GM12878 (cell line): ENCODE data around the gene BCAT1. TPM values are rescaled to one million over a fixed set of nuclear protein-coding genes. Genes with fewer than 3 reads are reported as not detected.

Experiments used
- ATAC-seq: fragments of 200-7000 bp; cut with Tn5 transposase; 3 replicates; pipeline ENCODE4 v1.9.1; 2020; ENCODE audit warnings: mild to moderate bottlenecking, moderate library complexity
- BruUV-seq: library from RNA; stranded (reverse); fragments of 400-500 nt; replicated peaks from 2 replicates; lab custom pipeline; 2021; lab: Mats Ljungman, UMichigan
- CTCF ChIA-PET: fragments of 300-600 bp; sonication (Branson Sonifier 250); formaldehyde crosslinking; extraction: SDS; loops from one replicate; lab custom pipeline; 2021; ENCODE audit warnings: inconsistent platforms; lab: Yijun Ruan, JAX
- POLR2A ChIA-PET: fragments of 350-600 bp; formaldehyde crosslinking; extraction: SDS; loops from one replicate; lab custom pipeline; 2021; ENCODE audit warnings: inconsistent platforms; lab: Charles Lee
- RAD21 ChIA-PET: fragments of 300-600 bp; sonication (Branson Sonifier 250); formaldehyde crosslinking; loops from one replicate; lab custom pipeline; 2023; ENCODE audit warnings: antibody characterized with exemption; ENCODE audit not compliant: unreplicated experiment; lab: Charles Lee
- SMC1A ChIA-PET: fragments of 300-600 bp; sonication (Branson Sonifier 250); formaldehyde crosslinking; loops from one replicate; lab custom pipeline; 2023; ENCODE audit not compliant: unreplicated experiment, uncharacterized antibody; lab: Charles Lee
- DNase-seq: peaks from one replicate; pipeline ENCODE4 v3.0.0-alpha.2; 2011; ENCODE audit warnings: low read depth, low spot score
- FAIRE-seq: peaks from 3 replicates; lab custom pipeline; 2011; peaks lifted over from hg19 to GRCh38; lab: Jason Lieb, UNC
- H2AFZ ChIP-seq: 2 replicates; pipeline ENCODE4 v1.6.0; 2011; ENCODE audit warnings: low read depth, low read length, control low read depth; ENCODE audit not compliant: control insufficient read depth
- H3K27ac ChIP-seq: 2 replicates; pipeline ENCODE4 v1.5.1; 2011; ENCODE audit warnings: control low read depth; ENCODE audit not compliant: control insufficient read depth, insufficient read depth
- H3K27me3 ChIP-seq, 2 experiments: replicated peaks in 1 of 2; 2 replicates each; pipeline versions ENCODE4 v1.6.0 to v1.6.1; 2011; ENCODE audit warnings: low read length in 1 of 2; ENCODE audit not compliant: control insufficient read depth in 2 of 2, insufficient read depth in 2 of 2
- H3K36me3 ChIP-seq, 2 experiments: 2 replicates each; pipeline ENCODE4 v1.5.1; 2011; ENCODE audit warnings: low read length in 1 of 2; ENCODE audit not compliant: control insufficient read depth in 2 of 2, insufficient read depth in 2 of 2
- H3K4me1 ChIP-seq: 2 replicates; pipeline ENCODE4 v1.6.1; 2011; ENCODE audit warnings: mild to moderate bottlenecking, low read length, moderate library complexity, mixed read lengths; ENCODE audit not compliant: control insufficient read depth, insufficient read depth
- H3K4me2 ChIP-seq: 2 replicates; pipeline ENCODE4 v1.6.0; 2011; ENCODE audit warnings: control low read depth; ENCODE audit not compliant: control insufficient read depth, insufficient read depth
- H3K4me3 ChIP-seq: fragments of 200-600 bp; sonication (generic); 2 replicates; pipeline ENCODE4 v1.5.1; 2016
- H3K79me2 ChIP-seq: 2 replicates; pipeline ENCODE4 v1.6.0; 2011; ENCODE audit warnings: low read length; ENCODE audit not compliant: control insufficient read depth, insufficient read depth
- H3K9ac ChIP-seq: 2 replicates; pipeline ENCODE4 v1.8.0; 2011; ENCODE audit warnings: low read length, control low read depth, mixed read lengths; ENCODE audit not compliant: control insufficient read depth, insufficient read depth
- H3K9me3 ChIP-seq: replicated peaks from 3 replicates; pipeline ENCODE4 v1.5.1; 2011; ENCODE audit warnings: mild to moderate bottlenecking, low read length; ENCODE audit not compliant: control insufficient read depth, insufficient read depth
- H4K20me1 ChIP-seq: 2 replicates; pipeline ENCODE4 v1.6.0; 2011; ENCODE audit not compliant: control insufficient read depth, insufficient read depth
- BCLAF1 ChIP-seq: fragments of 450-650 bp; IDR thresholded peaks from 2 replicates; pipeline ENCODE4 v1.6.1; 2017; ENCODE audit warnings: antibody characterized with exemption, mild to moderate bottlenecking, moderate library complexity
- BMI1 ChIP-seq: fragments of 450-650 bp; IDR thresholded peaks from 2 replicates; pipeline ENCODE4 v1.6.1; 2016; ENCODE audit warnings: mild to moderate bottlenecking, moderate library complexity, borderline replicate concordance
- CBFB ChIP-seq: IDR thresholded peaks from 2 replicates; pipeline ENCODE4 v1.6.1; 2016; ENCODE audit warnings: antibody characterized with exemption, low read depth
- CEBPB ChIP-seq, 2 experiments: fragments of 150-350 bp in 1 of 2; IDR thresholded peaks; 2 replicates each; pipeline ENCODE4 v1.6.1; 2012 to 2014; ENCODE audit warnings: low read depth in 2 of 2, low read length in 2 of 2, borderline replicate concordance in 1 of 2, inconsistent platforms in 1 of 2
- HCFC1 ChIP-seq: fragments of 150-350 bp; IDR thresholded peaks from 2 replicates; pipeline ENCODE4 v1.6.1; 2014; ENCODE audit warnings: low read length
- JUNB ChIP-seq: IDR thresholded peaks from 2 replicates; pipeline ENCODE4 v1.6.1; 2016; ENCODE audit warnings: antibody characterized with exemption, mild to moderate bottlenecking
- PRDM15 ChIP-seq: fragments of 450-650 bp; formaldehyde crosslinking; IDR thresholded peaks from 2 replicates; pipeline ENCODE4 v1.4.0; 2020; ENCODE audit warnings: mild to moderate bottlenecking, moderate library complexity
- RELB ChIP-seq: fragments of 450-650 bp; IDR thresholded peaks from 2 replicates; pipeline ENCODE4 v1.6.1; 2017; ENCODE audit warnings: low read depth, mild to moderate bottlenecking, moderate library complexity
- SMAD1 ChIP-seq: fragments of 450-650 bp; IDR thresholded peaks from 2 replicates; pipeline ENCODE4 v1.6.1; 2018; ENCODE audit warnings: mild to moderate bottlenecking, low read depth; ENCODE audit not compliant: partially characterized antibody
- SREBF1 ChIP-seq: IDR thresholded peaks from 2 replicates; pipeline ENCODE4 v1.6.1; 2012; ENCODE audit warnings: mild to moderate bottlenecking, low read length
- SUZ12 ChIP-seq: fragments of 200-600 bp; sonication (generic); IDR thresholded peaks from one replicate; pipeline ENCODE4 v1.6.1; 2018; ENCODE audit warnings: antibody characterized with exemption, mild to moderate bottlenecking; ENCODE audit not compliant: unreplicated experiment
- TARDBP ChIP-seq: IDR thresholded peaks from 2 replicates; pipeline ENCODE4 v1.6.1; 2016; ENCODE audit warnings: borderline replicate concordance
- WGBS: methylation state at CpG from one replicate; pipeline ENCODE4 v1.1.6; 2016; ENCODE audit warnings: low lambda C conversion rate; ENCODE audit not compliant: insufficient replicate concordance, insufficient coverage; ENCODE audit errors: missing lambda C conversion rate; 5-methylcytosine and 5-hydroxymethylcytosine counted together
- in situ Hi-C: fragments of 300-500 bp; cut with MboI; formaldehyde crosslinking; loops from 9 replicates; pipeline ENCODE4 v1.14.3; 2018; ENCODE audit warnings: mixed read lengths
- intact Hi-C: fragments of 100-400 bp; cut with micrococcal nuclease; formaldehyde crosslinking; loops from one replicate; pipeline ENCODE4 v1.14.2; 2022; ENCODE audit not compliant: unreplicated experiment
- polyA plus RNA-seq, 11 experiments: library from polyadenylated mRNA; depleted of rRNA in 4 of 11; unstranded in 6 of 11; stranded (reverse) in 5 of 11; fragments of >200 nt; fragmentation: Nextera tagmentation in 4 of 11; fragmentation: Illumina TruSeq in 1 of 11; extraction: Ambion mirVana in 4 of 11; extraction: Trizol in 1 of 11; gene quantifications; 1 replicate in 1 of 11; 2 replicates in 10 of 11; pipeline versions ENCODE4 v1.2.1 to v1.2.3, GENCODE V29; 2011 to 2016; ENCODE audit warnings: inconsistent platforms in 2 of 11, missing spikeins in 2 of 11, low read depth in 1 of 11
- total RNA-seq, 4 experiments: library from RNA; depleted of rRNA in 3 of 4; stranded (reverse); fragments of >200 nt in 3 of 4; fragmentation: Illumina TruSeq in 1 of 4; extraction: Trizol in 1 of 4; gene quantifications; 2 replicates each; pipeline versions ENCODE4 v1.2.1 to v1.2.3, GENCODE V29; 2013 to 2021

The BCAT1 gene
- total and polyA plus RNA-seq, 10 of the 15 experiments (the other 5 are each of a cell fraction or from before 2014, with no cell fraction given) = 26.2 to 187 (median 81.9) TPM

- TF ChIP-seq BCLAF1 (no peak), PRDM15 (no peak), CBFB (no peak), BMI1 (no peak), SMAD1 (no peak), SUZ12 (no peak), JUNB (no peak), CEBPB (IDR thresholded peaks at IDR 0.05; ENCODE audit: borderline replicate concordance in 1 of 2, low read depth in 2 of 2, low read length in 2 of 2) (no peak), RELB (no peak), SREBF1 (no peak), HCFC1 (no peak), TARDBP (no peak)
- FAIRE-seq (no peak), ATAC-seq (no peak), DNase-seq (no peak)
- ChIA-PET RAD21 (interaction anchor here (1.3 kb wide), 2 partner anchors 21 to 34 kb away, joined by 5 read pairs; no protein-coding TSS in a partner anchor), SMC1A (interaction anchor here (0.9 to 3.4 kb wide), 8 partner anchors 13 to 66 kb away, joined by 3 to 22 read pairs (median 4); no protein-coding TSS in a partner anchor), CTCF (interaction anchor here (1.0 to 1.4 kb wide), 5 partner anchors 14 to 66 kb away, joined by 3 to 4 read pairs (median 3); no protein-coding TSS in a partner anchor), POLR2A (interaction anchor here (1.2 to 1.3 kb wide), 2 partner anchors 10 to 12 kb away, joined by 6 to 10 read pairs; no protein-coding TSS in a partner anchor)
- no peaks in the 10 kb centered on the region for H3K4me1 ChIP-seq
- H3K36me3 ChIP-seq = no peaks in the 10 kb centered on the region; a peak in 1 of 4 replicates
- no peak overlapping the region for H3K27ac ChIP-seq
- in situ Hi-C loops (no loop called here), intact Hi-C loops (no loop called here)
- H3K9ac ChIP-seq = no peak overlapping the region
- 47% methylated on average over 2 of the region's 2 CpGs for WGBS
- no peak overlapping the region for H2AFZ ChIP-seq
- H3K9me3 ChIP-seq = no peaks in the 10 kb centered on the region
- H3K4me2 ChIP-seq = no peak overlapping the region
- H3K27me3 ChIP-seq = no peaks in the 10 kb centered on the region
- H4K20me1 ChIP-seq = no peaks in the 10 kb centered on the region
- H3K79me2 ChIP-seq = peaks cover 21% of the 10 kb centered on the region
- no peak overlapping the region for H3K4me3 ChIP-seq
- BruUV-seq = no TSS peak
These were observed 30.3 kb downstream of the BCAT1 start for GRCh38 chr12:24918596-24918995.
